HepG2 (cell line): Measurements from ENCODE around the gene MKNK1. TPM values are rescaled to one million over a fixed set of nuclear protein-coding genes. Genes with fewer than 3 reads are reported as not detected.

Source experiments
- CSRNP1 ChIP-seq: sonication (generic); formaldehyde crosslinking; IDR thresholded peaks from 2 replicates; pipeline ENCODE4 v1.8.1; 2023; ENCODE audit warnings: mild to moderate bottlenecking, missing genetic modification reagents
- HOXA7 ChIP-seq: sonication (generic); formaldehyde crosslinking; IDR thresholded peaks from 2 replicates; pipeline ENCODE4 v1.8.1; 2022; ENCODE audit warnings: mild to moderate bottlenecking, missing genetic modification reagents, moderate library complexity
- MED13 ChIP-seq: sonication (generic); formaldehyde crosslinking; IDR thresholded peaks from 2 replicates; pipeline ENCODE4 v1.5.0; 2020; ENCODE audit warnings: missing genetic modification reagents
- MEF2D ChIP-seq: sonication (generic); formaldehyde crosslinking; IDR thresholded peaks from 2 replicates; pipeline ENCODE4 v1.5.1; 2020; ENCODE audit warnings: mild to moderate bottlenecking, missing genetic modification reagents
- PLRG1 ChIP-seq: fragments of 450-650 bp; conservative IDR thresholded peaks from 2 replicates; pipeline ENCODE4 v1.6.1; 2016
- REPIN1 ChIP-seq: sonication (generic); formaldehyde crosslinking; IDR thresholded peaks from 2 replicates; pipeline ENCODE4 v1.8.0; 2022; ENCODE audit warnings: missing genetic modification reagents, low read depth, mild to moderate bottlenecking, borderline replicate concordance
- SALL1 ChIP-seq: sonication (generic); formaldehyde crosslinking; IDR thresholded peaks from 2 replicates; pipeline ENCODE4 v1.8.0; 2022; ENCODE audit warnings: mild to moderate bottlenecking, missing genetic modification reagents
- ZNF512 ChIP-seq: sonication (generic); formaldehyde crosslinking; IDR thresholded peaks from 2 replicates; pipeline ENCODE4 v1.4.0; 2020; ENCODE audit warnings: mild to moderate bottlenecking, missing genetic modification reagents
- ZNF598 ChIP-seq: sonication (generic); formaldehyde crosslinking; IDR thresholded peaks from 2 replicates; pipeline ENCODE4 v1.5.1; 2020; ENCODE audit warnings: mild to moderate bottlenecking, missing genetic modification reagents, borderline replicate concordance
- ZNF883 ChIP-seq: sonication (generic); formaldehyde crosslinking; IDR thresholded peaks from 2 replicates; pipeline ENCODE4 v1.5.1; 2020; ENCODE audit warnings: mild to moderate bottlenecking, missing genetic modification reagents; ENCODE audit errors: not compliant biosample characterization
- polyA plus RNA-seq, 8 experiments: library from polyadenylated mRNA; depleted of rRNA in 3 of 8; stranded (reverse) in 7 of 8; unstranded in 1 of 8; fragments of >200 nt; fragmentation: Illumina TruSeq in 4 of 8; extraction: Trizol in 4 of 8; gene quantifications; 2 replicates each; pipeline versions ENCODE4 v1.2.1 to v1.2.3, GENCODE V29; 2011 to 2016; ENCODE audit warnings: low read depth in 4 of 8, missing spikeins in 1 of 8, mixed read lengths in 1 of 8; ENCODE audit not compliant: insufficient read depth in 1 of 8
- total RNA-seq, 5 experiments: library from RNA; depleted of rRNA; stranded (reverse); fragments of >200 nt; fragmentation: Illumina TruSeq; extraction: Trizol; gene quantifications; 2 replicates each; pipeline ENCODE4 v1.2.3, GENCODE V29; 2016; ENCODE audit warnings: low read depth in 1 of 5
- TF ChIP-seq, protein P1 (sequence below): sonication (generic); formaldehyde crosslinking; IDR thresholded peaks from 2 replicates; pipeline ENCODE4 v1.4.0; 2020; ENCODE audit warnings: missing genetic modification reagents, mild to moderate bottlenecking, borderline replicate concordance

The MKNK1 gene
- total and polyA plus RNA-seq, 2 of the 13 experiments (the other 11 are each of a cell fraction or from before 2014, with no cell fraction given) = 18.5 to 24.1 TPM

DNA sequence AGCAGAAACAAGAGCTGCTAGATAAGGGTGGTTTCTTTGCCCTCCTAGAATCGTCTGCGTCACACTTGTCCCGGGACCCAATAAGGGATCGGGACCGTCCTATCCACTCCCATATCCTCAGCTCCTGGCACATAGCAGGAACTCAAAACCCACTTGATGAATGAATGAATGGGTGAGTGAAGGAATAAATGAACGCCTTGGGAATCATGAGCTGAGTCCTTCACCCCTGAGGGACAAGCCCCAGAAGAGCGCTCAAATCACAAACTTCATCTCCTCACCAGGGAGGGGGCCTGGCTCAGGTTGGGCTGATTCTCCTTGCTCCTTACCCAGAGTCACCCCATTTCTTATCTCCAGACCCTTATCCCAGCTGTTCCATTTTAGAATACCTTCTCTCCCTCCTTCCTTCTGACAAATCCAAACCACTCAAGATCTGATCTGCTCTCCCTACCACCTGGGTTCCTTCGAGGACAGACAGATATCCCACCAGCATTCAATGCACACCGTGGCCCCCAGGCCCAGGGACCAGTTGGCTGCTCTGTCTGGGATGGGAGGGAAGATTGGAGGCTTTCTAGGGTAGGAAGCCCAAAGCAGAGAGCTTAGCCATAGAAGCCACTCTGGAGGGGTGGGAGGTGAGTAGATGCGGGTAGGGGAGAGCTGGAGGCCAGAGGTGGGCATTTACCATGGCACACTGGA, 13.2 kb upstream of the MKNK1 start (continued):
- TF ChIP-seq ZNF512 = no peak
- TF ChIP-seq ZNF598 (CRISPR knock-in tag) = 0 out of 2 replicates have a peak, but pooled peaks have one; percentile 22
- no peak for TF ChIP-seq MED13 (CRISPR knock-in tag)
- no peak for TF ChIP-seq HOXA7 (CRISPR knock-in tag)
- TF ChIP-seq ZNF883 (CRISPR knock-in tag) = peak; percentile 9
- peak; percentile 5; the same call in 1 of the 2 replicates for TF ChIP-seq REPIN1 (CRISPR knock-in tag)
- no peak for TF ChIP-seq CSRNP1 (CRISPR knock-in tag)
- TF ChIP-seq MEF2D (CRISPR knock-in tag) = no peak
- TF ChIP-seq, protein P1, sequence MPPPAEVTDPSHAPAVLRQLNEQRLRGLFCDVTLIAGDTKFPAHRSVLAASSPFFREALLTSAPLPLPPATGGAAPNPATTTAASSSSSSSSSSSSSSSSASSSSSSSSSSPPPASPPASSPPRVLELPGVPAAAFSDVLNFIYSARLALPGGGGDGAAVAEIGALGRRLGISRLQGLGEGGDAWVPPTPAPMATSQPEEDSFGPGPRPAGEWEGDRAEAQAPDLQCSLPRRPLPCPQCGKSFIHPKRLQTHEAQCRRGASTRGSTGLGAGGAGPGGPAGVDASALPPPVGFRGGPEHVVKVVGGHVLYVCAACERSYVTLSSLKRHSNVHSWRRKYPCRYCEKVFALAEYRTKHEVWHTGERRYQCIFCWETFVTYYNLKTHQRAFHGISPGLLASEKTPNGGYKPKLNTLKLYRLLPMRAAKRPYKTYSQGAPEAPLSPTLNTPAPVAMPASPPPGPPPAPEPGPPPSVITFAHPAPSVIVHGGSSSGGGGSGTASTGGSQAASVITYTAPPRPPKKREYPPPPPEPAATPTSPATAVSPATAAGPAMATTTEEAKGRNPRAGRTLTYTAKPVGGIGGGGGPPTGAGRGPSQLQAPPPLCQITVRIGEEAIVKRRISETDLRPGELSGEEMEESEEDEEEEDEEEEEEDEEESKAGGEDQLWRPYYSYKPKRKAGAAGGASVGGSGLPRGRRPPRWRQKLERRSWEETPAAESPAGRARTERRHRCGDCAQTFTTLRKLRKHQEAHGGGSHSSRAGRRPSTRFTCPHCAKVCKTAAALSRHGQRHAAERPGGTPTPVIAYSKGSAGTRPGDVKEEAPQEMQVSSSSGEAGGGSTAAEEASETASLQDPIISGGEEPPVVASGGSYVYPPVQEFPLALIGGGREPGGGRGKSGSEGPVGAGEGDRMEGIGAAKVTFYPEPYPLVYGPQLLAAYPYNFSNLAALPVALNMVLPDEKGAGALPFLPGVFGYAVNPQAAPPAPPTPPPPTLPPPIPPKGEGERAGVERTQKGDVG = no peak
- TF ChIP-seq SALL1 (CRISPR knock-in tag) = no peak
- no peak for TF ChIP-seq PLRG1
